ENCODE data around the gene HOXA7.

The HOXA7 gene

GRCh38 chr7:27146491-27147198 lies 9.8 kb downstream of the HOXA7 start:
- peak; percentile 23 for DNase-seq

- DNase-seq = no peak
These were observed 10.5 kb downstream of the HOXA7 start for GRCh38 chr7:27145914-27146412.

- peak; percentile 33 for DNase-seq
These were observed 11.1 kb downstream of the HOXA7 start for GRCh38 chr7:27145165-27145913.

- peak; percentile 29 for DNase-seq
These were observed 11.7 kb downstream of the HOXA7 start for GRCh38 chr7:27144781-27145164.

- DNase-seq = no peak
These were observed 12.3 kb downstream of the HOXA7 start for GRCh38 chr7:27143950-27144780.

GRCh38 chr7:27143023-27143949 lies 13.2 kb downstream of the HOXA7 start, which contains the start of gene HOXA5:
HOXA5 (minus strand) TSS chr7:27143681; CDS start chr7:27143607, 74 bp downstream.
- DNase-seq = peak; percentile 86

GRCh38 chr7:27142580-27143022 lies 13.9 kb downstream of the HOXA7 start:
- no peak for DNase-seq

- no peak for DNase-seq
These were observed 14.4 kb downstream of the HOXA7 start for GRCh38 chr7:27141923-27142579.

GRCh38 chr7:27141137-27141922 lies 15.1 kb downstream of the HOXA7 start:
- no peak for DNase-seq

- no peak for DNase-seq
These were observed 16.2 kb downstream of the HOXA7 start for GRCh38 chr7:27140126-27140857.

- DNase-seq = no peak
These were observed 16.9 kb downstream of the HOXA7 start for GRCh38 chr7:27139334-27140125.

GRCh38 chr7:27138985-27139333 lies 17.5 kb downstream of the HOXA7 start:
- no peak for DNase-seq

- DNase-seq = no peak
These were observed 18.0 kb downstream of the HOXA7 start for GRCh38 chr7:27138472-27138871.

- no peak for DNase-seq
These were observed 18.7 kb downstream of the HOXA7 start for GRCh38 chr7:27137640-27138315.

GRCh38 chr7:27134392-27134791 lies 22.1 kb downstream of the HOXA7 start:
- DNase-seq = peak; percentile 57

GRCh38 chr7:27133409-27134231 lies 22.9 kb downstream of the HOXA7 start:
- no peak for DNase-seq

- DNase-seq = no peak
These were observed 23.5 kb downstream of the HOXA7 start for GRCh38 chr7:27132978-27133377.

GRCh38 chr7:27132214-27132613 lies 24.3 kb downstream of the HOXA7 start:
- no peak for DNase-seq

Data from femur (tissue), 1 donor.